Stimulated activated naive CD8-positive, alpha-beta T cell treated with anti-CD3 and anti-CD28 coated beads, Interleukin-15, Interleukin-2, amounts not matched to agents 100 ng/mL and 50 ng/mL, for 24 hours (primary cell): ENCODE data around the gene SEMA5A.

Source experiments
- H3K27ac Mint-ChIP-seq: one replicate; pipeline ENCODE4 v1.8.0; 2021; ENCODE audit warnings: mild to moderate bottlenecking, mixed read lengths
- H3K27me3 Mint-ChIP-seq: one replicate; pipeline ENCODE4 v1.8.0; 2021; ENCODE audit warnings: mixed read lengths
- H3K36me3 Mint-ChIP-seq: one replicate; pipeline ENCODE4 v1.8.0; 2021; ENCODE audit warnings: low read depth, mixed read lengths
- H3K4me1 Mint-ChIP-seq: one replicate; pipeline ENCODE4 v1.8.0; 2021; ENCODE audit warnings: low read depth, mixed read lengths
- H3K4me3 Mint-ChIP-seq: one replicate; pipeline ENCODE4 v1.8.0; 2021; ENCODE audit warnings: mild to moderate bottlenecking, mixed read lengths
- H3K9me3 Mint-ChIP-seq: one replicate; pipeline ENCODE4 v1.8.0; 2021; ENCODE audit warnings: mixed read lengths

Gene SEMA5A

DNA sequence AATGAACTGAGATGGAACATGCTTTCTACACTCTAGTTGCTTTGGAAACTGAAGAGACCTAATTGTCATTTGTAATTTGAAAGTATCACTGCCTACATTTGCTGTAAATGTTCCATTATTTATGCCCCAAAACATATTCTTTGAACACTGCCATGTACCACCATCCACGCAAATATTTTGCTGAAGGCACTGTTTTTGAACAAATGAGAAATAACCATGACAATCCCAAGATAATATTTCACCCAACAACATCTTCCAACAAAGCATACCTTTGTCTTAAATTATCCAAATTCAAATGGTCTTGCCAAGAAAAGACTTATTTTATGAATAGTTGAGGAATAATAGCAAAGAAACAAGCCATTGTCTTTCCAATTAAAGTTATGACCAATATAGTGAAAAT, 356.2 kb downstream of the SEMA5A start:
- peaks cover 9% of the 10 kb centered on the region for H3K9me3 Mint-ChIP-seq
- no peaks in the 10 kb centered on the region for H3K27me3 Mint-ChIP-seq
- H3K4me3 Mint-ChIP-seq, result no peak overlapping the region

DNA sequence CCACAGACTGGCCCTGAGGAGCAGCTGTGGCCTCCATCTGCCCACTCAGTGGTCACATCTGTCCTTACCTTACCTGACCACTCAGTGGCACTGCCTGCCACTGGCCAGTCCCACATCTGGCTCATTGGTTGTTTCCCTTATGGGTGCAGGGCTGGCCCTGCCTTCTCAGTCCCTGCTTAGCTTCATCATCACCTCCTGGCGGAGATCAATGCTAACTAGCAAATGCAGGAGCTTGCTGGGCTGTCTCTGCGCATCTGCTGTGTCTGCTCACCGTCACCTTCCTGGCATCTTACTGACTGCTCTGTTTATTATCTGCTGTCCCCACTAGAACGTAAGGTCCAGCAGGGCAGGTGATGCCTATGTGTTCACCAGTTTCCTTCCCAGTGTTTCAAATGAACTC, 356.9 kb downstream of the SEMA5A start:
- Mint-ChIP-seq H3K9me3 (peaks cover 9% of the 10 kb centered on the region), H3K27ac (no peak overlapping the region), H3K4me3 (no peak overlapping the region), H3K36me3 (no peaks in the 10 kb centered on the region), H3K27me3 (no peaks in the 10 kb centered on the region), H3K4me1 (no peaks in the 10 kb centered on the region)

More for the DNA sequence above, 356.2 kb downstream of the SEMA5A start:
- Mint-ChIP-seq H3K4me1 (no peaks in the 10 kb centered on the region), H3K27ac (no peak overlapping the region), H3K36me3 (no peaks in the 10 kb centered on the region)

DNA sequence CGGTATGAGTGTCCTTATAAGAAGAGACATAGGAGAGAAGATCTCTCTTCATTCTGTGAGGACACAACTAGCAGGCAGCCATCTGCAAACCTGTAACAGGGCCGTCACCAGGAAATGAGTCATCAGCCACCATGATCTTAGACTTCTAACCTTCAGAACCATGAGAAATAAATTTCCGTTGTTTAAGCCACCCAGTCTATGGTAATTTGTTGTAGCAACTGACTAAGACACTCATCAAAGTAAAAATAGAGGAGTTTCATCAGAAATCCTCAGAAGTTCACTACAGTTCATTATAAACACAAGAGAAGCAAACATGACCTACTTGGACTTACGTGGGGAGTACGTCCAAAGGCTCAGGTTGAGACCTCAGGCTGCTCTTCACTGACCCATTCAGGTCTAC, 357.7 kb downstream of the SEMA5A start:
- no peaks in the 10 kb centered on the region for H3K36me3 Mint-ChIP-seq
- H3K27me3 Mint-ChIP-seq, result no peaks in the 10 kb centered on the region
- peaks cover 9% of the 10 kb centered on the region for H3K9me3 Mint-ChIP-seq
- H3K4me3 Mint-ChIP-seq, result no peak overlapping the region
- no peak overlapping the region for H3K27ac Mint-ChIP-seq
- no peaks in the 10 kb centered on the region for H3K4me1 Mint-ChIP-seq

DNA sequence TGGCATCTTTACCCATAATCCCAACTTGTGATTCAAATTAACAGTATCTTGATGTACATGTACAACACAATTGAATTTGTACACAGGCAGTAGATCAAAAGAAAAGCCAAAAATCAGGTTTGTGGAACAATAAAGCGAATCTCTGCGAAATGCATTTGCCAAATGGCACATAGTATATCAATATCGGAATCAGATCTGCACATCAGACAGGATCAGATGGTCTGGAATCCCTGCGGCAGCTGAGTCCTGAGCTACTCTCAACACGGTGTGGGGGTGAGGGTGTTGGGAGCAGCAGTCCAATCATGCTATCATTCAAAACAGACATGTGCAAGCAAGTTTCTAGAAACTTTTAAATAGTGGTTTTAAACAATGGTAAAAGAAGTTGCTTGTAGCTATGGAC, 358.3 kb downstream of the SEMA5A start:
- Mint-ChIP-seq H3K27ac (no peak overlapping the region), H3K4me3 (no peak overlapping the region), H3K36me3 (no peaks in the 10 kb centered on the region), H3K9me3 (peaks cover 9% of the 10 kb centered on the region), H3K27me3 (no peaks in the 10 kb centered on the region), H3K4me1 (no peaks in the 10 kb centered on the region)

DNA sequence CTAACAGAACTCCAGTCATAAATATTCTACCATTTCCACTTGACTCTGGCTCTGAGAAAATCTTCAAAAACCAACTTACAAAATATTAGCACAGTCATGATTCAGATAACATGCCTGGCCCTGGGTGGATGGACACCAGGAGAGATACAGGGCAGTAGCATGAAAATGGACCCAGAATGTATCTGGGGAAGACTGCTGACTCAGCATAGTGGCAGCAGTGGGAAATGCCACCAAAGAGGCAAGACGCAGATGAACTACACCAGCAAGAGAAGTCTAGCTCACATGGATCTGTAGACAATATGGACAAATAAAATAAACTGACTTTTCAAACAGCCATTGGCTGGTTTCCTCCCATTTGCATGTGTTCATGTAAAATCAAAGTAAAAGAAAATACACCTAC, 359.8 kb downstream of the SEMA5A start:
- H3K9me3 Mint-ChIP-seq, result peaks cover 9% of the 10 kb centered on the region
- H3K27ac Mint-ChIP-seq, result no peak overlapping the region
- H3K27me3 Mint-ChIP-seq, result no peaks in the 10 kb centered on the region
- no peaks in the 10 kb centered on the region for H3K4me1 Mint-ChIP-seq
- H3K4me3 Mint-ChIP-seq, result no peak overlapping the region
- no peaks in the 10 kb centered on the region for H3K36me3 Mint-ChIP-seq

DNA sequence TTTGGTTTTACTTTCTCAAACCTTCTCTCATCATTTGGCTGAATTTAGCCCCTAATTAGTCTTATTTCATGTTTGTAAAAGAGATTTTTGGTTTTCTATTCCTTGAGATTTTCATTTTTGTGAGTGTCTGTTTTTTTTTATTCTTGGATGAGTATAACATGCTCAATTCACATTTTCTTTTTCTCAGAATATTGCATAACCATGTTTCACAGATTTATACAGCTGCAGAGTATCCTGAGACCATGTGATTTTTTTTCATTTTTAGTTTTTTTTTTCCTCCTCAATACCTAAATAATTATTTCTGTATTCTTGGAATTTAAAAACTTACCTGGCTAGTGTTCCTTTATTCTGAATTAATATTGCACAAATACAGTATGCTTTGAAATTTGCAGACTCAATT, 361.9 kb downstream of the SEMA5A start:
- Mint-ChIP-seq H3K9me3 (peaks cover 8% of the 10 kb centered on the region), H3K4me1 (no peaks in the 10 kb centered on the region), H3K27me3 (no peaks in the 10 kb centered on the region), H3K27ac (no peak overlapping the region), H3K36me3 (no peaks in the 10 kb centered on the region), H3K4me3 (no peak overlapping the region)

DNA sequence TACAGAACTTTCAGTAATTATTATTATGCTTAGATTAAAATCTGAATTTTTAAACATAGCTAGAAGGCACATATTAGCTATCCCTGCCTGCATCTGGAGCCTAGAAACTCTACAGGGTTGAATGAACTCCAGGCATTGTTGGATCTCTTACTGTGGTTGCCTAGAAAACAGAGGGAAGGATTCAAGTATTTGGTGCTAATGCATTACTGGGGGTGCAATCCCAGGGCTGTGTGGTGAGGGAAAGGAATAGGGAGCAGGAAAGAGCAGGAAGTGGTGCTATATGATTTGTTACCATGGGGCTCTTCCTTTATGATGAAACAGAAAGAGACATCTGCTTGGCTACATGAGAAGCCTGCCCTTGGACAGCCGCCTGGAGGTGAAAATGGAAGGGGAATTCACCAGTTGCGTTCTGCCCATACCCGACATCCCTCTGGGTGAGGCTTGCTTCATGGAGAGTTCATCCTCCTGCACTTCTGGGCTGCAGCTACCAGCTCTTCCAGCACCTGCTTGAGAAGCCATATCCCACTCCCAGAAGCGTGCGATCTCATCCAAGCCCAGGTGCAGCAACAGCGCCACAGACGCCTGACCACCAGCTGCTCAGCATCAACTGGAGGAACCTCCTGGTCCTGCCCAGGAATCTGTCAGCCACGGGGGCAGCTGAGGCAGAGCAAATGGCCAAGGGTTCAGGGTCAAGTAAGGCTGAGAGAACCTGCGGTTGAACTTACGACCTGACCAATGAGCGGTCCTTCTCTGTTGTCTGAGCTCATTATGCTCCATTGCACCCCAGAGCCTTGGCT, 362.8 kb downstream of the SEMA5A start:
- H3K4me3 Mint-ChIP-seq, result no peak overlapping the region
- no peak overlapping the region for H3K27ac Mint-ChIP-seq
- no peaks in the 10 kb centered on the region for H3K4me1 Mint-ChIP-seq
- H3K27me3 Mint-ChIP-seq, result no peaks in the 10 kb centered on the region
- H3K9me3 Mint-ChIP-seq, result peaks cover 5% of the 10 kb centered on the region
- H3K36me3 Mint-ChIP-seq, result no peaks in the 10 kb centered on the region

DNA sequence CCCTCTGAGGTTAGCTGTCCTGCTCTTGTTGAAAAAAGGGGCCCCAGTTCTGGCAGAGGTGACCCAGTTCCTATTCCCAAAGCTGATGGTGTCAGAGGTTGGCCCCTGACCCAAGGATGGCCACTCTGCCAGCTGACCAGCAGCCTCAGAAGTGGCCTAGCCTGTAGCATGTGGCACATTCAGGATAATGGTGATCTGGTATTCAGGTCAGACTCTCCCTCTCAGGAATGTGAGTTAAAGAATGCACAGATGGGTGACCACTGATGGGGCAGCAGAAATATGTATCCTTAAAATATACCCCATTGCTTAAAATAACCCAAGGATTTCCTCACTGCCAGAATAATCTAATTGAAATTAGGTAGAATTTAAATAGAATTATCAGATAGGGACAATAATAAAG, 369.2 kb downstream of the SEMA5A start:
- Mint-ChIP-seq H3K4me3 (no peak overlapping the region), H3K27me3 (no peaks in the 10 kb centered on the region), H3K27ac (no peak overlapping the region), H3K9me3 (peaks cover 4% of the 10 kb centered on the region), H3K4me1 (no peaks in the 10 kb centered on the region), H3K36me3 (no peaks in the 10 kb centered on the region)

DNA sequence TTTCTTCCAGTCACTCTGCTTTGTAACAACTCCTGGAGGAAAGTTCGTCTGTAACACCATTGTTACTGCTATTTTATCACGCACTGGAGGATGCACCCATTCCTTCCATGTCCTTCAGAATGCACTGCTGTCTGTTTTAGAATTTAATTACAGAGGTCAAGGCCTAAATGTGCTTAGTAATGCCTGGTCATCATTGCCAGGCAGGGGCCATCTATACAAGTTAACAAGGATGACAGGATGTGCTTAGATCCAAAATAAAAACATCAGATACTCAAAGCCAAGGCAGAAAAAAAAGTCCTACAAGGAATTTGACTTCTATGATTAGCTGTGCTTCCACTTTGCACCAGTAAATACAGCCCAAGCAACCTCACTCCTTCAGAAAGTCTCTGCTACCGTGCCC, 371.4 kb downstream of the SEMA5A start:
- no peak overlapping the region for H3K27ac Mint-ChIP-seq
- H3K9me3 Mint-ChIP-seq, result peaks cover 4% of the 10 kb centered on the region
- H3K36me3 Mint-ChIP-seq, result no peaks in the 10 kb centered on the region
- H3K4me3 Mint-ChIP-seq, result no peak overlapping the region
- no peaks in the 10 kb centered on the region for H3K4me1 Mint-ChIP-seq
- H3K27me3 Mint-ChIP-seq, result no peaks in the 10 kb centered on the region

DNA sequence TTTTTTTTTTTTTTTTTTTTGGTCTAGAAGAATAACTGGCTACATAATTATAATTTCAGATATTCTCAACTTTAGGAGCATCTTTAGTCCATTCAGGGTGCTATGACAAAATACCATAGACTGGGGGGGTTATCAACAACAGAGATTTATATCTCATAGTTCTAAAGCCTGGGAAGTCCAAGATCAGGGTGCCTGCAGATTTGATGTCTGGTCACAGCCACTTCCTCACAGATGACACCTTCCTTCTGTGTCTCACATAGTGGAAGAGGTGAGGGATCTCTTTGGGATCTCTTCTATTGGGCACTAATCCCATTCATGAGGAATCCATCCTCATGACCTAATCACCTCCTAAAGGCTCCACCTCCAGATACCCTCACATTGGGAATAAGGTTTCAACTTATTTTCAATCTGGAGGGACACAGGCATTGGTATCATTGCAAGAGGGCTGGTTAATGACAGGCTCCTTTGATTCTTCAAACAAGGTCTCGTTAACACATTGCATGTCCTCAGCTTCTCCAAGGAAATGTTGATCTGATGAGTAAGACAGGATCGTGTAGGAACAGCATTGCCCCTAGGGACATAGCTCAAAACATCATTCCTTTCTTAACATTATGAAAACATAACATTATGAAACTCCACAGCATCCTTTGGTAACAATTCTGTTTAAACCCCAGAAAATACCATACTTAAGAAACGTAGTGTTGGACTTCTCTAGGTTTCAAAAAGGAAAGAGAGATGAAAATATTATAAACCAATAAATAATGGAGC, 372.4 kb downstream of the SEMA5A start:
- Mint-ChIP-seq H3K27ac (no peak overlapping the region), H3K27me3 (no peaks in the 10 kb centered on the region), H3K9me3 (peaks cover 4% of the 10 kb centered on the region), H3K4me3 (no peak overlapping the region), H3K4me1 (no peaks in the 10 kb centered on the region), H3K36me3 (no peaks in the 10 kb centered on the region)

DNA sequence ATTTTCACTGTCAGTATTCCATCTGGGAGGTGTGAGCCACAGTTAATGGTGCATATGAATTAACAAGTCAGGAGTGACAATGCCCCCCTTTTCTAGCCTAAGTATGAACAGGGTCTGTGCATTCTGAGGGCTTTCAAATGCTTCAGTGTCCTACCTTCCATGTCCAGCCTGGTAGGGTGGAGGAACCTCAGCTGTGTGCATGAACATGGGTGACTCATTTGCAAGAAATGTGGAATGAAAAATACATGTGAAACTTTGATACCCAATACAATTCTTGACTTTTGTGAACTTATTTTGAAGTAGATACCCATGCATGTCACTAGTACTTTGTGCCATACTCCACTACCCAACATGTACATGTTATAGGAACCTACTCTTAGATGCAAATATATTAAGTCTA, 375.8 kb downstream of the SEMA5A start:
- Mint-ChIP-seq H3K4me1 (no peaks in the 10 kb centered on the region), H3K27me3 (no peaks in the 10 kb centered on the region), H3K4me3 (no peak overlapping the region), H3K27ac (no peak overlapping the region), H3K36me3 (no peaks in the 10 kb centered on the region), H3K9me3 (no peaks in the 10 kb centered on the region)

DNA sequence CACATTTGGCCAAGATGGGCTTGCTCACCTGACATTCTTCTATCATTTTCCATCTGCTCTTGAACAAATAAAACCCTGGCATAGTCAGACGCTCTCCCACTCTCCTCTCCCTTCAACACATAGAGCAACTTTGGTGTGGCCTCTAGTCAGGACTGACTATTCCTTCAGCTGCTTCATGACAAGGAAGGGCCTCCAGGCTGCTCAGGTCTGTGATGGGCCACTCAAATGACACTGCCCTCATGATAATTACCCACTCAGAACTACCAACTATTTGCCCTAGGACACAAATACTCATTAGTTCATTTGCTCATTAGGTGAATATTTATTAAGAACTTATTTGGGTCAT, 376.3 kb downstream of the SEMA5A start:
- Mint-ChIP-seq H3K36me3 (no peaks in the 10 kb centered on the region), H3K9me3 (no peaks in the 10 kb centered on the region), H3K4me1 (no peaks in the 10 kb centered on the region), H3K27me3 (no peaks in the 10 kb centered on the region), H3K4me3 (no peak overlapping the region), H3K27ac (no peak overlapping the region)

DNA sequence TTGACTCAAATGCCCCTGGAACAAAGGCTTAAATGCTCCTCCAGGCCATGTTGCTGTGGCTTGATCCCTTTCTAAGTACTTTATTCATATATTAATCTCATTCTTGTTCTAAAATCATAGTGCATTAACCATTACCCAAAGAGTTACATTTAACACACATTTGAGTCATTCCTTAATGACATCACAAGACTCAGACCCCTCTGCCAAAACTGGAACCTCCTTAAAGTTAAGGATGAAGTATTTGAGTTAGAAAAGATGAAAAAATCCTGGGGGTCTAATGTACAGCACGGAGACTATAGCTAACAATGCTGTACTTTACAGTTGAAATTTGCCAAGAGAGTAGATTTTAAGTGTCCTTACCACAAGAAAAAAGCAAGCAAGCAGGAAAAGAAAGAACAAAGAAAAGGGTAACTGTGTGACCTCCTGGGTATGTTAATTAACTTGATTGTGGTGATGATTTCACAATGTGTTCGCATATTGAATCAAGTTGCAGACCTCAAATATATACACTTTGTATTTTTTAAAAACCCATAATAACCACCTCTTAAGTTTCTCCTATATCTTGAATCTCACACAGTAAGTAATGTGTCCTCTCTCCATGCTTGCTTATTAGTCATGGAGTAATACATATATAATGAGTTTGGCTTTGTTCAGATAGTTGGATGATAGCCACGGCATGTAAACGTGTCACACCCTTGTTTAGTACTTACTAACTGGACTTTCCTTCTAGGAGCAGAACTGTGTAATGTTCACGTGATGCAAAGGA, 376.9 kb downstream of the SEMA5A start:
- no peaks in the 10 kb centered on the region for H3K27me3 Mint-ChIP-seq

DNA sequence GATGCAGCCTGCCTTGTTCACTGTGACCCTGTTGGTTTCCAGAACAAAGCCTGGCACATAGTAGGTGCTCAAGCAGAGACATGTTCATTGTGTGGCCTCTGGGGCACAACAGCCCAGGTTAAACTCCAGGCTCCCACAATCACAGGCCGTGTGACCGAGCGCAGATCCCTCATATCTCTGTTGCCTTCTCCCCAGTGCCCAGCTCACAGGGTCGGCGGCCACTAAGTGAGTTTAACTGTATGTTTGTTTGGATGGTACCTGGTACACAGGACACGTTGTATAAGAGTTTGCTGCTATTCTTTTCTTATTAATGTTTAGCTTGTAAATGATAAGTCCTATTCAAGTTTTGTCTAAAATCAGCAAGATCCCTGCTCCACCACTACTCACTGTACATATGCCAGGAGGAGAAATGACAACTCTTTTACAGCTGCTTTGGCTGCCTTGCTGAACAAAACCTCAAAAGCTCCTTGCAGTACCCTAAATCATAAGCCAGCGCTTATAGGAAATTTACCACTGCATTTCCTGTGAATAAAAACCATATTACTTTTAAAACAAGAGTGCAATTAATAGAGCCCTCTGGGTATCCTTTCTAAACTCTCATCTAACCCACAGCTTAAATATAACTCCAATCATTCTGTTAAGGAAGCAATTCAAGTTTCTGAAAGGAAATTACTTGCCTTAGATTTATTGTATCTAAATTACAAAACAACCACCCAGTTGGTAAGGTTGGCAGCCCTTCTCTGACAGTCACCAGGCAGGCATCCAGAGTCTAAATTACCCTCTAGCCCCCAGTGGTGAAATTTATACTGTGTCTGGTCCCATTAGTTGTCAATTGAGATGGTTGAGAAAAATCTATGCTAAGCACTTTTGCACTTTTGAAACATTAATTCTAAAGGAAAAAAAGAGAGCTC, 379.4 kb downstream of the SEMA5A start:
- H3K27me3 Mint-ChIP-seq, result no peaks in the 10 kb centered on the region
- no peaks in the 10 kb centered on the region for H3K36me3 Mint-ChIP-seq
- no peak overlapping the region for H3K4me3 Mint-ChIP-seq
- no peaks in the 10 kb centered on the region for H3K4me1 Mint-ChIP-seq
- no peaks in the 10 kb centered on the region for H3K9me3 Mint-ChIP-seq
- H3K27ac Mint-ChIP-seq, result no peak overlapping the region

More for the DNA sequence above, 376.9 kb downstream of the SEMA5A start:
- no peak overlapping the region for H3K27ac Mint-ChIP-seq
- no peak overlapping the region for H3K4me3 Mint-ChIP-seq
- H3K36me3 Mint-ChIP-seq, result no peaks in the 10 kb centered on the region
- H3K4me1 Mint-ChIP-seq, result no peaks in the 10 kb centered on the region
- H3K9me3 Mint-ChIP-seq, result no peaks in the 10 kb centered on the region
